K562 (cell line): ENCODE results near the gene LAMTOR4. TPM values are rescaled to one million over a fixed set of nuclear protein-coding genes. Genes with fewer than 3 reads are reported as not detected.

Experiments
- BRD9 ChIP-seq: fragments of 450-650 bp; IDR thresholded peaks from 2 replicates; pipeline ENCODE4 v1.6.1; 2018; ENCODE audit warnings: low read depth; ENCODE audit not compliant: partially characterized antibody
- CBX8 ChIP-seq: fragments of 200-600 bp; sonication (generic); IDR thresholded peaks from 2 replicates; pipeline ENCODE4 v1.6.1; 2012; ENCODE audit warnings: borderline replicate concordance, mixed run types, low read depth, mild to moderate bottlenecking, moderate library complexity, mixed read lengths, low read length, control low read depth, inconsistent platforms; ENCODE audit not compliant: poor library complexity, severe bottlenecking; ENCODE audit errors: extremely low read depth
- HDAC1 ChIP-seq, 2 experiments: fragments of 450-650 bp; IDR thresholded peaks; 2 replicates each; pipeline ENCODE4 v1.6.1; 2016 to 2017; ENCODE audit warnings: inconsistent platforms in 1 of 2, mild to moderate bottlenecking in 1 of 2, moderate library complexity in 1 of 2
- HNRNPH1 ChIP-seq: fragments of 200-400 bp; formaldehyde crosslinking; optimal IDR thresholded peaks from 2 replicates; pipeline ENCODE3; 2017; ENCODE audit warnings: low read depth, mild to moderate bottlenecking, low read length, moderate library complexity
- MEF2D ChIP-seq: conservative IDR thresholded peaks from 2 replicates; pipeline ENCODE4 v1.6.1; 2016; ENCODE audit warnings: low read depth, missing genetic modification characterization, missing compliant biosample characterization
- PRMT5 ChIP-seq: sonication (generic); formaldehyde crosslinking; IDR thresholded peaks from 2 replicates; pipeline ENCODE4 v1.5.0; 2020; ENCODE audit warnings: missing genetic modification reagents
- RREB1 ChIP-seq: fragments of 250-450 bp; sonication (Bioruptor Pico); IDR thresholded peaks from 2 replicates; pipeline ENCODE4 v1.4.0; 2020
- SRSF1 ChIP-seq: fragments of 200-400 bp; formaldehyde crosslinking; IDR thresholded peaks from 2 replicates; pipeline ENCODE4 v1.6.1; 2017; ENCODE audit warnings: mild to moderate bottlenecking, low read depth, low read length, moderate library complexity
- STAG1 ChIP-seq: sonication (generic); formaldehyde crosslinking; IDR thresholded peaks from 2 replicates; pipeline ENCODE4 v1.5.0; 2020; ENCODE audit warnings: missing genetic modification reagents, borderline replicate concordance
- TBL1XR1 ChIP-seq, 2 experiments: IDR thresholded peaks; 2 replicates each; pipeline ENCODE4 v1.6.1; 2012; ENCODE audit warnings: improper control_type of control experiment in 2 of 2, low read length in 2 of 2, mild to moderate bottlenecking in 1 of 2
- TEAD1 ChIP-seq, 2 experiments: fragments of 450-650 bp in 1 of 2; sonication (generic) in 1 of 2; formaldehyde crosslinking; IDR thresholded peaks; 2 replicates each; pipeline versions ENCODE4 v1.4.0 to v1.8.0; 2020 to 2022; ENCODE audit warnings: mild to moderate bottlenecking in 2 of 2, missing genetic modification reagents in 1 of 2
- TFAP4 ChIP-seq: sonication (generic); formaldehyde crosslinking; IDR thresholded peaks from 2 replicates; pipeline ENCODE4 v1.8.0; 2022; ENCODE audit warnings: missing genetic modification reagents, mild to moderate bottlenecking, moderate library complexity, borderline replicate concordance
- ZNF277 ChIP-seq: fragments of 250-450 bp; sonication (Bioruptor Pico); IDR thresholded peaks from 2 replicates; pipeline ENCODE4 v1.8.0; 2022; ENCODE audit warnings: inconsistent platforms, mild to moderate bottlenecking, moderate library complexity, borderline replicate concordance
- ZNF3 ChIP-seq: fragments of 250-450 bp; sonication (Bioruptor Pico); IDR thresholded peaks from 2 replicates; pipeline ENCODE4 v1.5.0; 2021; ENCODE audit warnings: mild to moderate bottlenecking, moderate library complexity
- ZNF561 ChIP-seq: fragments of 450-650 bp; formaldehyde crosslinking; conservative IDR thresholded peaks from 2 replicates; pipeline ENCODE4 v1.4.0; 2020; ENCODE audit warnings: mild to moderate bottlenecking, moderate library complexity
- polyA plus RNA-seq, 8 experiments: library from polyadenylated mRNA; depleted of rRNA in 4 of 8; stranded (reverse) in 5 of 8; unstranded in 3 of 8; fragments of >200 nt; fragmentation: Nextera tagmentation in 2 of 8; fragmentation: Illumina TruSeq in 1 of 8; extraction: Ambion mirVana in 2 of 8; extraction: Trizol in 1 of 8; gene quantifications; 2 replicates each; pipeline versions ENCODE4 v1.2.1 to v1.2.3, GENCODE V29; 2011 to 2014; ENCODE audit warnings: inconsistent platforms in 1 of 8, missing spikeins in 1 of 8
- total RNA-seq, 7 experiments: library from RNA; depleted of rRNA in 6 of 7; stranded (reverse); fragments of >200 nt in 6 of 7; fragmentation: Illumina TruSeq in 2 of 7; extraction: Trizol in 2 of 7; gene quantifications; 2 replicates each; pipeline versions ENCODE4 v1.2.1 to v1.2.3, GENCODE V29; 2011 to 2021; ENCODE audit warnings: low replicate concordance in 1 of 7

The LAMTOR4 gene
- total and polyA plus RNA-seq, 9 of the 15 experiments (the other 6 are each of a cell fraction or from before 2014, with no cell fraction given) = 79.6 to 314 (median 195) TPM

GRCh38 chr7:100100420-100101015 is 48.2 kb upstream of the LAMTOR4 start (continued):
- peak; percentile 68; the same call in 1 of the 2 replicates for TF ChIP-seq RREB1 (CRISPR knock-in tag)
- TF ChIP-seq ZNF3 (CRISPR knock-in tag) = no peak
- TF ChIP-seq TBL1XR1 (IDR thresholded peaks at IDR 0.05; ENCODE audit: low read length in 2 of 2) = peak in 1 of 2 experiments; percentile 63; a peak in 2 of 4 replicates
- peak; percentile 3 for TF ChIP-seq BRD9
- TF ChIP-seq PRMT5 (CRISPR knock-in tag) = peak; percentile 47; the same call in 1 of the 2 replicates
- no peak for TF ChIP-seq MEF2D
- no peak for TF ChIP-seq CBX8
- TF ChIP-seq HDAC1 (IDR thresholded peaks at IDR 0.05) = peak; percentile 98 to 100
- TF ChIP-seq SRSF1 = no peak
- TF ChIP-seq ZNF561 (CRISPR knock-in tag) = no peak
- TF ChIP-seq STAG1 = no peak
- 0 out of 2 replicates have a peak, but pooled peaks have one; percentile 33 for TF ChIP-seq TFAP4 (CRISPR knock-in tag)
- no peak for TF ChIP-seq ZNF277
- TF ChIP-seq HNRNPH1 = no peak
- peak; percentile 87 to 89 for TF ChIP-seq TEAD1 (CRISPR knock-in tag; IDR thresholded peaks at IDR 0.05)
